Activated CD4-positive, alpha-beta memory T cell treated with anti-CD3 and anti-CD28 coated beads, Interleukin-2, amount 10 ng/mL, durations not matched to agents 7 days and 5 days (primary cell): Measurements from ENCODE around the gene RNF34. TPM values are rescaled to one million over a fixed set of nuclear protein-coding genes. Genes with fewer than 3 reads are reported as not detected.

Source experiments
- CTCF ChIA-PET: fragments of 350-600 bp; sonication (Branson Sonifier 250); formaldehyde crosslinking; loops from one replicate; lab custom pipeline; 2021; ENCODE audit warnings: antibody characterized with exemption, inconsistent platforms; lab: Charles Lee
- POLR2A ChIA-PET: fragments of 350-600 bp; sonication (Branson Sonifier 250); formaldehyde crosslinking; loops from one replicate; lab custom pipeline; 2021; ENCODE audit warnings: antibody characterized with exemption; lab: Charles Lee
- DNase-seq: peaks from one replicate; pipeline ENCODE4 v3.0.0-alpha.2; 2020
- H3K27ac Mint-ChIP-seq: one replicate; pipeline ENCODE4 v1.8.0; 2021; ENCODE audit warnings: mild to moderate bottlenecking, mixed read lengths
- H3K27me3 Mint-ChIP-seq: one replicate; pipeline ENCODE4 v1.8.0; 2021; ENCODE audit warnings: mixed read lengths
- H3K36me3 Mint-ChIP-seq: one replicate; pipeline ENCODE4 v1.8.0; 2021; ENCODE audit warnings: low read depth, mixed read lengths
- H3K4me1 Mint-ChIP-seq: one replicate; pipeline ENCODE4 v1.8.0; 2021; ENCODE audit warnings: mixed read lengths
- H3K4me3 Mint-ChIP-seq: one replicate; pipeline ENCODE4 v1.8.0; 2021; ENCODE audit warnings: mild to moderate bottlenecking, mixed read lengths
- H3K9me3 Mint-ChIP-seq: one replicate; pipeline ENCODE4 v1.8.0; 2021; ENCODE audit warnings: mixed read lengths
- total RNA-seq, 2 experiments: library from RNA; stranded (reverse); gene quantifications; one replicate each; pipeline ENCODE4 v1.2.3, GENCODE V29; 2021

RNF34 gene
- total RNA-seq, 2 experiments from 2014 or later, result 88.2 to 90.1 TPM

GRCh38 chr12:121391619-121392324, 8.1 kb upstream of the RNF34 start:
- Mint-ChIP-seq H3K4me3 (peak overlapping the region; percentile 48), H3K4me1 (peaks cover 18% of the 10 kb centered on the region), H3K27ac (peak overlapping the region; percentile 74), H3K36me3 (no peaks in the 10 kb centered on the region), H3K27me3 (no peaks in the 10 kb centered on the region), H3K9me3 (no peaks in the 10 kb centered on the region)
- ChIA-PET CTCF (interaction anchor here (0.7 to 1.8 kb wide), 4 partner anchors 9 to 402 kb away, joined by 3 to 11 read pairs (median 4); partner anchors contain the start of gene RNF34), POLR2A (interaction anchor here (0.5 to 6.0 kb wide), 7 partner anchors 8 to 280 kb away, joined by 3 to 112 read pairs (median 3); partner anchors contain the start of genes ANAPC5 and RNF34)
- peak; percentile 58 for DNase-seq

- Mint-ChIP-seq H3K4me3 (peak overlapping the region; percentile 5), H3K27ac (peak overlapping the region; percentile 74), H3K36me3 (no peaks in the 10 kb centered on the region), H3K9me3 (no peaks in the 10 kb centered on the region), H3K27me3 (no peaks in the 10 kb centered on the region), H3K4me1 (peaks cover 18% of the 10 kb centered on the region)
- ChIA-PET POLR2A (interaction anchor here (0.5 to 6.0 kb wide), 6 partner anchors 8 to 279 kb away, joined by 3 to 112 read pairs (median 5); partner anchors contain the start of genes ANAPC5 and RNF34), CTCF (interaction anchor here (0.7 to 1.8 kb wide), 3 partner anchors 8 to 402 kb away, joined by 3 to 11 read pairs (median 4); partner anchors contain the start of gene RNF34)
- DNase-seq, result no peak
These were observed 7.6 kb upstream of the RNF34 start for GRCh38 chr12:121392325-121392716.

DNA sequence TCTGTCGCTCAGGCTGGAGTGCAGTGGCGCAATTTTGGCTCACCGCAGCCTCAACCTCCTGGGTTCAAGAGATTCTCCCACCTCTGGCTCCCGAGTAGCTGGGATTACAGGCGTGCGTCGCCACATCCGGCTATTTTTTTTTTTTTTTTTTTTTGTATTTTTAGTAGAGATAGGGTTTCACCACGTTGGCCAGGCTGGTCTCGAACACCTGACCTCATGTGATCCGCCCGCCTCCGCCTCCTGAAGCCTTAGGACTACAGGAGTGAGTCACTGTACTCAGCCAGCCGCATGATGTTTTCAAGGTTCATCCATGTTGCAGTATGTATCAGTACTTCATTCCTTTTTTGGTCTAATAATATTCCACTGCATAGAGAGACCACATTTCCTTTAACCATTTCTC, 2.4 kb upstream of the RNF34 start:
- DNase-seq, result no peak
- peaks cover 16% of the 10 kb centered on the region for H3K36me3 Mint-ChIP-seq
- POLR2A ChIA-PET, result interaction anchor here (1.6 kb wide), 1 partner anchor 45 kb away, joined by 5 read pairs; no protein-coding TSS in a partner anchor
- no peaks in the 10 kb centered on the region for H3K27me3 Mint-ChIP-seq
- H3K27ac Mint-ChIP-seq, result no peak overlapping the region
- H3K4me1 Mint-ChIP-seq, result peaks cover 28% of the 10 kb centered on the region
- no peak overlapping the region for H3K4me3 Mint-ChIP-seq
- H3K9me3 Mint-ChIP-seq, result no peaks in the 10 kb centered on the region
- CTCF ChIA-PET, result no interaction called here

- H3K27me3 Mint-ChIP-seq, result no peaks in the 10 kb centered on the region
- ChIA-PET CTCF (interaction anchor here (4.3 kb wide), 1 partner anchor 63 kb away, joined by 29 read pairs; no protein-coding TSS in a partner anchor), POLR2A (interaction anchor here (1.4 to 4.7 kb wide), 8 partner anchors 8 to 181 kb away, joined by 3 to 142 read pairs (median 28); partner anchors contain the start of genes ANAPC5 and KDM2B)
- no peak overlapping the region for H3K27ac Mint-ChIP-seq
- H3K4me1 Mint-ChIP-seq, result peaks cover 33% of the 10 kb centered on the region
- H3K36me3 Mint-ChIP-seq, result peaks cover 21% of the 10 kb centered on the region
- no peak for DNase-seq
- H3K9me3 Mint-ChIP-seq, result no peaks in the 10 kb centered on the region
- H3K4me3 Mint-ChIP-seq, result peak overlapping the region; percentile 90
These were observed 1.6 kb upstream of the RNF34 start for GRCh38 chr12:121398355-121398754.

DNA sequence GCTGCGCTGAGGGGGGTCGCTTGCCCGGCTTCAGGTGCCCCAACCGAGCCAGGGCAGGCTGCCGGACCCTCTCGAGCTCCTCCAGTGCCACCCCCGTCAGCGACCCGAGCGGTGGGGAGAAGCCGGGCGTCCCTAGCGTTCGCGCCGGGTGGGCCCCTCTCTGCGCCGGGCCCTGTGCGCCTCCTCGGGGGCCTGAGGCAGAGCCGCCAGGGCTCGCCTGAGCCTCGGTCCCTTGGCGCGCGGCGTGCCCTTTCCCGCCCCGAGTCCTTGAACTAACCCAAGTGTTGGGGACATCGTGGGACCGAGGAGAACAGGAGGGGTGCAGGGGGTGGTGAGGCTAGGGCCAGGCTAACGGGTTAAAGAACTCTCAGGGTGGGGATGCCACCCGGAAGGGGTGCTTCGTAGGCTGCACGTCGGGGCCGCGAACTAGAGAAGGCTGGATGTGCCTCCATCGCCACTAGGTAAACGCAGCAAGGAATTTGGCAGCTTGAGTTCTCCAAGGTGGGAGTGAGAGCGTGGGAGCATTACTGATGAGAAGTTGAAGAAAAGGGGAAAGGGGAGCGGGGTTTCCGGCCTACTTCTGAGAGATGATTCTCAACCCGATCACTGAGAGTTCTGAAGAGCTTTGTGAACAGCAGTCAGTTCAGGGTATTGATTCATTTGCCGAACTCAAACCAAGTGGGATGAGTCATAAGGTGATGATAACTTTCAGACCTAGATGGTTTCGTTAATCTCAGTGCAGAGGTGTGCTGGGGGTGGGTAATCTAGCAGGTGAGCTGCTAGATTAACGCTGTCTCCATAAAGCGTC, 618 bp downstream of the RNF34 start:
- peak; percentile 61 for DNase-seq
- CTCF ChIA-PET, result interaction anchor here (1.0 to 4.3 kb wide), 10 partner anchors 9 to 282 kb away, joined by 3 to 29 read pairs (median 4); partner anchors contain the start of gene ANAPC5
- peak overlapping the region; percentile 97 for H3K27ac Mint-ChIP-seq
- peaks cover 35% of the 10 kb centered on the region for H3K36me3 Mint-ChIP-seq
- H3K4me3 Mint-ChIP-seq, result peak overlapping the region; percentile 90
- H3K27me3 Mint-ChIP-seq, result no peaks in the 10 kb centered on the region
- POLR2A ChIA-PET, result interaction anchor here (0.6 to 4.7 kb wide), 59 partner anchors 10 to 1108 kb away, joined by 3 to 142 read pairs (median 4); partner anchors contain the start of genes ANAPC5, CAMKK2, DIABLO and KDM2B
- H3K9me3 Mint-ChIP-seq, result no peaks in the 10 kb centered on the region
- H3K4me1 Mint-ChIP-seq, result peaks cover 45% of the 10 kb centered on the region

DNA sequence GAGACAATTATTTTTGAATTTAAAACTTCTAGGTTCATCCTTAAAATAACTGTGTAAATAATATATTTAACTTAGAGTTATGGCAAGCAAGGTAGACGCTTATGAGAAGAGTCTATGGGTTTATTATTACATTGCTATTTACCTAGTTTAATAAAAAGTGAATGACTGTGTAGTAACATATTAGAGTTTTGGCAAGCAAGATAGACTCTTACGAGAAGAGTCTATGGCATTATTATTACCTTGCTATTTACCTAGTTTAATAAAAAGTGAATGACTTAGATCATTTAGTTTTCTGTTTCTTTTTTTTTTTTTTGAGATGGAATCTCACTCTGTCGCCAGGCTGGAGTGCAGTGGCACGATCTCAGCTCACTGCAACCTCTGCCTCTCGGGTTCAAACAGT, 3.8 kb downstream of the RNF34 start:
- ChIA-PET POLR2A (interaction anchor here (1.5 kb wide), 2 partner anchors 22 to 52 kb away, joined by 5 to 6 read pairs; no protein-coding TSS in a partner anchor), CTCF (interaction anchor here (0.7 to 0.8 kb wide), 2 partner anchors 82 to 398 kb away, joined by 3 read pairs; no protein-coding TSS in a partner anchor)
- Mint-ChIP-seq H3K27ac (no peak overlapping the region), H3K9me3 (no peaks in the 10 kb centered on the region), H3K36me3 (peaks cover 56% of the 10 kb centered on the region), H3K4me3 (no peak overlapping the region), H3K27me3 (no peaks in the 10 kb centered on the region), H3K4me1 (peaks cover 59% of the 10 kb centered on the region)
- DNase-seq, result no peak

- no peak for DNase-seq
- peaks cover 58% of the 10 kb centered on the region for H3K4me1 Mint-ChIP-seq
- POLR2A ChIA-PET, result interaction anchor here (1.1 to 2.2 kb wide), 4 partner anchors 13 to 397 kb away, joined by 3 to 6 read pairs (median 5); no protein-coding TSS in a partner anchor
- no peak overlapping the region for H3K27ac Mint-ChIP-seq
- no peaks in the 10 kb centered on the region for H3K9me3 Mint-ChIP-seq
- H3K4me3 Mint-ChIP-seq, result no peak overlapping the region
- CTCF ChIA-PET, result interaction anchor here (0.6 kb wide), 1 partner anchor 933 kb away, joined by 3 read pairs; no protein-coding TSS in a partner anchor
- H3K36me3 Mint-ChIP-seq, result peaks cover 61% of the 10 kb centered on the region
- no peaks in the 10 kb centered on the region for H3K27me3 Mint-ChIP-seq
These were observed 4.8 kb downstream of the RNF34 start for GRCh38 chr12:121404734-121405133.

DNA sequence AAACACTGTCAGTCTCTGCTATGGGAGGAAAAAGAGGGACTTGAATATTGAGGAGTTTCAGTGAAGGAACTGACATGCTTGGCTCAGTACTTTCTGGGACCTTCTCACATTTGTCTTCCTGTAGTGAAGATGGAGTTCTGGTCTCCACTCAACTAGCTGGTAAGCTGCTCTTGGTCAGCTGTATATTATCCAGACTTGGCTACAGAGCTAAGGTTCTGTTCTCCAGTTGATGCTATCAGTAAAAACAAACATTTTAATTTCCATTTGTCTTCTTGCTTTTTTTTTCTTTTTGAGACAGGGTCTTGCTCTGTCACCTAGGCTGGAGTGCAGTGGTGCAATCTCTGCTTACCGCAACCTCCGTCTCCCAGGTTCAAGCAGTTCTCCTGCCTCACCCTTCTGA, 5.3 kb downstream of the RNF34 start:
- ChIA-PET CTCF (no interaction called here), POLR2A (interaction anchor here (1.1 to 2.2 kb wide), 4 partner anchors 13 to 396 kb away, joined by 3 to 6 read pairs (median 5); no protein-coding TSS in a partner anchor)
- H3K4me1 Mint-ChIP-seq, result peaks cover 58% of the 10 kb centered on the region
- no peaks in the 10 kb centered on the region for H3K27me3 Mint-ChIP-seq
- no peak for DNase-seq
- no peak overlapping the region for H3K27ac Mint-ChIP-seq
- no peaks in the 10 kb centered on the region for H3K9me3 Mint-ChIP-seq
- H3K4me3 Mint-ChIP-seq, result no peak overlapping the region
- peaks cover 61% of the 10 kb centered on the region for H3K36me3 Mint-ChIP-seq

- H3K27ac Mint-ChIP-seq, result no peak overlapping the region
These were observed 14.0 kb downstream of the RNF34 start for GRCh38 chr12:121413917-121414316.

DNA sequence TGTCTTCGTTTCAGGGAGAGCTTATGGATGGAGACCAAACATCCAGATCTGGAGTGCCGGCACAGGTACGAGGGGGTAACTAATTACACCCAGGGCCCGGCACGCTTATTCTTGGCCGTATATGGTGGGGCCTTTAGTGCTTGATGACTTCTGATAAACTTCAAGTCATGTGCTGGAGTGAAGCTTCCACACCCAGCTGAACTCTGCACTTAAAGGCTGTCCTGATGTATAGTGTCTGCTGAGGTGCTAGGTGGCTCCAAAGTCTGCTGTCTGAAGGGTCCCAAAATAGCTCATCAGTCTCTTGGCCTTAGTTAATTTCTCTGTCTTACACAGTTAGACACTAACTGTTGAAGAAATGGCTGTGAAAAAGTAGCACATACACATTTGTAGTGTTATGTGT, 17.9 kb downstream of the RNF34 start:
- H3K27ac Mint-ChIP-seq, result no peak overlapping the region
- POLR2A ChIA-PET, result interaction anchor here (1.8 to 3.8 kb wide), 2 partner anchors 12 to 18 kb away, joined by 5 to 29 read pairs; partner anchors contain the start of gene RNF34
- no peak for DNase-seq
- H3K27me3 Mint-ChIP-seq, result no peaks in the 10 kb centered on the region
- peaks cover 66% of the 10 kb centered on the region for H3K36me3 Mint-ChIP-seq
- H3K4me3 Mint-ChIP-seq, result no peak overlapping the region
- H3K4me1 Mint-ChIP-seq, result peaks cover 11% of the 10 kb centered on the region
- H3K9me3 Mint-ChIP-seq, result no peaks in the 10 kb centered on the region
- CTCF ChIA-PET, result interaction anchor here (1.1 kb wide), 2 partner anchors 25 to 254 kb away, joined by 3 to 4 read pairs; no protein-coding TSS in a partner anchor

More at GRCh38 chr12:121413917-121414316, 14.0 kb downstream of the RNF34 start:
- Mint-ChIP-seq H3K27me3 (no peaks in the 10 kb centered on the region), H3K4me3 (no peak overlapping the region), H3K9me3 (no peaks in the 10 kb centered on the region), H3K4me1 (peaks cover 16% of the 10 kb centered on the region), H3K36me3 (peaks cover 45% of the 10 kb centered on the region)
- no peak for DNase-seq
- CTCF ChIA-PET, result interaction anchor here (1.0 to 1.4 kb wide), 2 partner anchors 29 to 79 kb away, joined by 5 to 6 read pairs; no protein-coding TSS in a partner anchor
- POLR2A ChIA-PET, result interaction anchor here (1.3 kb wide), 1 partner anchor 13 kb away, joined by 10 read pairs; the partner anchor contains the start of gene RNF34

DNA sequence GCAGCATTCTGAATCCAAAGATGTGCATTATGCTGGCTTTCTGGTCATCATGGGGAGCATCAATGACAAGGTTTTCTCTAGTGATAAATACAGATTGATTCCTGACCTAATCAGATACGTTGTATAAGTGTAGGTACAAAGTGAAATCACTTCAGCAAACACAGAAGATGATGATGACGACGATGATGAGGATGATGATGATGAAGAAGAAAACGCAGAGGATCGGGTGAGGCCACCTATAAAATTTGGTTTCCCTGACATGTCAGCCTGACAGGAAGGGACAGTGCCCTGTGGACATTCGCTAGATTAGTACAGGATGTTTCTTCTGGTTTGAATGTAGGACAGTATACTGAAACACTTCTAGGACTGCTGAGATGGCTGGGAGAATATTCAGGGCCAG, 20.2 kb downstream of the RNF34 start:
- H3K4me3 Mint-ChIP-seq, result no peak overlapping the region
- POLR2A ChIA-PET, result interaction anchor here (0.8 kb wide), 1 partner anchor 19 kb away, joined by 5 read pairs; no protein-coding TSS in a partner anchor
- CTCF ChIA-PET, result interaction anchor here (3.4 kb wide), 1 partner anchor 23 kb away, joined by 11 read pairs; no protein-coding TSS in a partner anchor
- no peak for DNase-seq
- peaks cover 79% of the 10 kb centered on the region for H3K36me3 Mint-ChIP-seq
- H3K4me1 Mint-ChIP-seq, result peaks cover 11% of the 10 kb centered on the region
- no peak overlapping the region for H3K27ac Mint-ChIP-seq
- H3K9me3 Mint-ChIP-seq, result no peaks in the 10 kb centered on the region
- H3K27me3 Mint-ChIP-seq, result no peaks in the 10 kb centered on the region
